Activated naive CD8-positive, alpha-beta T cell (primary cell): Measurements from ENCODE around the gene ZNF830.

ENCODE experiments used
- H3K27ac Mint-ChIP-seq: one replicate; pipeline ENCODE4 v1.8.0; 2021; ENCODE audit warnings: mixed read lengths
- H3K27me3 Mint-ChIP-seq: one replicate; pipeline ENCODE4 v1.8.0; 2021; ENCODE audit warnings: mixed read lengths
- H3K36me3 Mint-ChIP-seq: one replicate; pipeline ENCODE4 v1.8.0; 2021; ENCODE audit warnings: mixed read lengths
- H3K4me1 Mint-ChIP-seq: one replicate; pipeline ENCODE4 v1.8.0; 2021; ENCODE audit warnings: low read depth, mixed read lengths
- H3K4me3 Mint-ChIP-seq: one replicate; pipeline ENCODE4 v1.8.0; 2021; ENCODE audit warnings: mild to moderate bottlenecking, mixed read lengths
- H3K9me3 Mint-ChIP-seq: one replicate; pipeline ENCODE4 v1.8.0; 2021; ENCODE audit warnings: low read depth, mixed read lengths

The ZNF830 gene

GRCh38 chr17:35002876-35003551 lies 41.7 kb downstream of the ZNF830 start:
- H3K27ac Mint-ChIP-seq: no peak overlapping the region
- H3K27me3 Mint-ChIP-seq: no peaks in the 10 kb centered on the region
- H3K4me1 Mint-ChIP-seq: peaks cover 3% of the 10 kb centered on the region
- H3K4me3 Mint-ChIP-seq: no peak overlapping the region
- no peaks in the 10 kb centered on the region for H3K9me3 Mint-ChIP-seq
- no peaks in the 10 kb centered on the region for H3K36me3 Mint-ChIP-seq

- Mint-ChIP-seq H3K9me3 (no peaks in the 10 kb centered on the region), H3K27me3 (no peaks in the 10 kb centered on the region), H3K36me3 (no peaks in the 10 kb centered on the region), H3K4me1 (no peaks in the 10 kb centered on the region), H3K4me3 (no peak overlapping the region), H3K27ac (no peak overlapping the region)
These were observed 42.4 kb downstream of the ZNF830 start for GRCh38 chr17:35003778-35004177.

GRCh38 chr17:35006345-35006744 lies 45.0 kb downstream of the ZNF830 start:
- Mint-ChIP-seq H3K9me3 (no peaks in the 10 kb centered on the region), H3K4me3 (no peak overlapping the region), H3K27me3 (no peaks in the 10 kb centered on the region), H3K27ac (no peak overlapping the region), H3K4me1 (no peaks in the 10 kb centered on the region), H3K36me3 (no peaks in the 10 kb centered on the region)

- H3K9me3 Mint-ChIP-seq: no peaks in the 10 kb centered on the region
- H3K4me3 Mint-ChIP-seq: no peak overlapping the region
- H3K4me1 Mint-ChIP-seq: no peaks in the 10 kb centered on the region
- no peaks in the 10 kb centered on the region for H3K27me3 Mint-ChIP-seq
- peaks cover 2% of the 10 kb centered on the region for H3K36me3 Mint-ChIP-seq
- peak overlapping the region; percentile 19 for H3K27ac Mint-ChIP-seq
These were observed 45.6 kb downstream of the ZNF830 start for GRCh38 chr17:35006961-35007360.

GRCh38 chr17:35010093-35010492 lies 48.8 kb downstream of the ZNF830 start:
- H3K27me3 Mint-ChIP-seq: no peaks in the 10 kb centered on the region
- no peaks in the 10 kb centered on the region for H3K4me1 Mint-ChIP-seq
- peak overlapping the region; percentile 34 for H3K27ac Mint-ChIP-seq
- H3K9me3 Mint-ChIP-seq: no peaks in the 10 kb centered on the region
- H3K4me3 Mint-ChIP-seq: no peak overlapping the region
- peaks cover 2% of the 10 kb centered on the region for H3K36me3 Mint-ChIP-seq

GRCh38 chr17:35011671-35012216 lies 50.4 kb downstream of the ZNF830 start:
- H3K27me3 Mint-ChIP-seq: no peaks in the 10 kb centered on the region
- no peaks in the 10 kb centered on the region for H3K9me3 Mint-ChIP-seq
- H3K4me3 Mint-ChIP-seq: no peak overlapping the region
- no peaks in the 10 kb centered on the region for H3K4me1 Mint-ChIP-seq
- H3K36me3 Mint-ChIP-seq: peaks cover 2% of the 10 kb centered on the region
- H3K27ac Mint-ChIP-seq: peak overlapping the region; percentile 28
